ENCODE data around the gene MAST4.

- no peak for TF ChIP-seq CTCF (IDR thresholded peaks at IDR 0.05; ENCODE audit: low read depth, low read length, poor library complexity, severe bottlenecking)
- TF ChIP-seq EZH2phosphoT487 (IDR thresholded peaks at IDR 0.05; ENCODE audit: borderline replicate concordance, low read length) = no peak
These were observed 20.5 kb downstream of the MAST4 start for GRCh38 chr5:66616520-66617225.

All from DOHH2 (cell line).